DND-41 (cell line): ENCODE data around the gene PTH2.

Experiments used
- ATAC-seq: fragments of 200-7000 bp; cut with Tn5 transposase; 3 replicates; pipeline ENCODE4 v1.9.1; 2021; ENCODE audit warnings: low read depth; ENCODE audit not compliant: insufficient read depth
- DNase-seq: peaks from one replicate; pipeline ENCODE4 v3.0.0-alpha.2; 2020
- H2AFZ ChIP-seq: 2 replicates; pipeline ENCODE4 v1.6.0; 2012; ENCODE audit warnings: low read depth, low read length
- H3K27ac ChIP-seq: 2 replicates; pipeline ENCODE4 v1.5.1; 2012; ENCODE audit warnings: low read length, inconsistent platforms
- H3K27me3 ChIP-seq: fragments of 200-600 bp; sonication (generic); 2 replicates; pipeline ENCODE4 v1.6.0; 2012; ENCODE audit warnings: low read length, mild to moderate bottlenecking, inconsistent platforms; ENCODE audit not compliant: insufficient read depth, poor library complexity
- H3K36me3 ChIP-seq: 2 replicates; pipeline ENCODE4 v1.5.1; 2012; ENCODE audit warnings: low read length, inconsistent platforms; ENCODE audit not compliant: insufficient read depth
- H3K4me1 ChIP-seq: 2 replicates; pipeline ENCODE4 v1.5.1; 2012; ENCODE audit warnings: mild to moderate bottlenecking, low read length; ENCODE audit not compliant: insufficient read depth
- H3K4me2 ChIP-seq: 2 replicates; pipeline ENCODE4 v1.6.0; 2012; ENCODE audit warnings: mild to moderate bottlenecking, moderate library complexity, low read length, inconsistent platforms; ENCODE audit not compliant: insufficient read depth
- H3K4me3 ChIP-seq, 2 experiments: fragments of 200-600 bp in 1 of 2; shearing (Covaris generic) in 1 of 2; 2 replicates each; pipeline ENCODE4 v1.5.1; 2012 to 2016; ENCODE audit warnings: inconsistent platforms in 2 of 2, low read length in 2 of 2, mild to moderate bottlenecking in 2 of 2, low read depth in 1 of 2, moderate library complexity in 1 of 2
- H3K79me2 ChIP-seq: 2 replicates; pipeline ENCODE4 v1.6.0; 2012; ENCODE audit warnings: low read length, inconsistent platforms; ENCODE audit not compliant: insufficient read depth
- H3K9ac ChIP-seq: 2 replicates; pipeline ENCODE4 v1.6.0; 2012; ENCODE audit warnings: low read depth, mild to moderate bottlenecking, inconsistent platforms, low read length, moderate library complexity
- H3K9me3 ChIP-seq: 2 replicates; pipeline ENCODE4 v1.5.1; 2012; ENCODE audit warnings: low read length, moderate library complexity, mild to moderate bottlenecking, inconsistent platforms; ENCODE audit not compliant: insufficient read depth, severe bottlenecking
- H4K20me1 ChIP-seq: 2 replicates; pipeline ENCODE4 v1.6.0; 2012; ENCODE audit warnings: low read length; ENCODE audit not compliant: insufficient read depth
- EZH2 ChIP-seq: IDR thresholded peaks from 3 replicates; pipeline ENCODE4 v1.6.1; 2012; ENCODE audit warnings: borderline replicate concordance, low read depth, mild to moderate bottlenecking, moderate library complexity, low read length, inconsistent platforms; ENCODE audit not compliant: severe bottlenecking
- TF ChIP-seq, protein P1 (sequence below): IDR thresholded peaks from 2 replicates; pipeline ENCODE4 v1.5.1; 2012; ENCODE audit warnings: borderline replicate concordance, low read length, moderate library complexity, mild to moderate bottlenecking; ENCODE audit not compliant: poor library complexity, severe bottlenecking; ENCODE audit errors: extremely low read depth

The PTH2 gene

DNA sequence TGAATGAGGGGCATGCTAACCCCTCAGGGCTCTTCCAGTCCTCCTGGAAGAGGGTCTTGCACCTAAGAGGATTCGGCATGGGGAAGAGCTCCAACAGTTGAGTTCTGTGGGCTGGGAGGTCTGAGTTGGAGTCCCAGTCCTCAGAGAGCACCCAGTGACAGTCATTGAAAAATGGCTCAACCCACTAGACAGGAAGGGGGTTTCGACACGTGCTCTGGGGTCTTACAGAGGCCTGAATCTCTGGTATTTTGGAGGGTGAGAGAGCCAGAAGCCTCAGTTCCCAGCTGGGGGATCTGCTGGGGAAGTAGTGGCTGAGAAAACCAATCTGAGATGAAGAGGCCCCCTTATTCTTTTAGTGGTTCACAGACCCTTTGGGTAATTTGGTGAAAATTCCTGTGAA, 9.0 kb downstream of the PTH2 start:
- H3K4me2 ChIP-seq = no peak overlapping the region
- ATAC-seq (no peak), DNase-seq (no peak)
- TF ChIP-seq, protein P1, sequence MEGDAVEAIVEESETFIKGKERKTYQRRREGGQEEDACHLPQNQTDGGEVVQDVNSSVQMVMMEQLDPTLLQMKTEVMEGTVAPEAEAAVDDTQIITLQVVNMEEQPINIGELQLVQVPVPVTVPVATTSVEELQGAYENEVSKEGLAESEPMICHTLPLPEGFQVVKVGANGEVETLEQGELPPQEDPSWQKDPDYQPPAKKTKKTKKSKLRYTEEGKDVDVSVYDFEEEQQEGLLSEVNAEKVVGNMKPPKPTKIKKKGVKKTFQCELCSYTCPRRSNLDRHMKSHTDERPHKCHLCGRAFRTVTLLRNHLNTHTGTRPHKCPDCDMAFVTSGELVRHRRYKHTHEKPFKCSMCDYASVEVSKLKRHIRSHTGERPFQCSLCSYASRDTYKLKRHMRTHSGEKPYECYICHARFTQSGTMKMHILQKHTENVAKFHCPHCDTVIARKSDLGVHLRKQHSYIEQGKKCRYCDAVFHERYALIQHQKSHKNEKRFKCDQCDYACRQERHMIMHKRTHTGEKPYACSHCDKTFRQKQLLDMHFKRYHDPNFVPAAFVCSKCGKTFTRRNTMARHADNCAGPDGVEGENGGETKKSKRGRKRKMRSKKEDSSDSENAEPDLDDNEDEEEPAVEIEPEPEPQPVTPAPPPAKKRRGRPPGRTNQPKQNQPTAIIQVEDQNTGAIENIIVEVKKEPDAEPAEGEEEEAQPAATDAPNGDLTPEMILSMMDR = no peak
- TF ChIP-seq EZH2 = no peak
- H2AFZ ChIP-seq = no peak overlapping the region
- H3K9me3 ChIP-seq = no peaks in the 10 kb centered on the region
- H3K36me3 ChIP-seq = no peaks in the 10 kb centered on the region
- H3K27ac ChIP-seq = no peak overlapping the region
- H3K27me3 ChIP-seq = peaks cover 10% of the 10 kb centered on the region
- no peaks in the 10 kb centered on the region for H3K79me2 ChIP-seq
- H3K9ac ChIP-seq = no peak overlapping the region
- H3K4me3 ChIP-seq = no peak overlapping the region
- H4K20me1 ChIP-seq = no peaks in the 10 kb centered on the region
- H3K4me1 ChIP-seq = peaks cover 7% of the 10 kb centered on the region

DNA sequence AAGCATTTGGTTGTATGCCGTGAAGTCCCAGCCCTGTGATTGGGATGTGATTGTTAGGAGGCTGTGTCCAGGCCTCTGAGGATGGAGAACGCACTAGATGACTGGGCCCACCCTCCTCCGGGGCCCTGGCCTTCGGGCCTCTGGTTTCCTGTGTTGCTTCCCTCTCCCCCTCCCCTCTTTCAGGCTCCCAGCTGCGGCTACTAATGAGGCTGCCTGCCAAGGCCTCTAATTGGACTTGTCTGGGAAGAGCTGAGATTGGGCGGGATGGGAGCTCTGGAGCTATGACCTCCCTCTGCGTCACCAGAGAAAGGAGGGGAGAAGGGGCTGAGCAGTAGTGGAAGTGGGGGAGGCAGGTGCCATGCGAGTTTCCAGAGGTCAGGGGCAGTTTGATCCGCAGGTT, 9.9 kb downstream of the PTH2 start:
- TF ChIP-seq EZH2 = no peak
- TF ChIP-seq, protein P1 = no peak
- no peak for DNase-seq

DNA sequence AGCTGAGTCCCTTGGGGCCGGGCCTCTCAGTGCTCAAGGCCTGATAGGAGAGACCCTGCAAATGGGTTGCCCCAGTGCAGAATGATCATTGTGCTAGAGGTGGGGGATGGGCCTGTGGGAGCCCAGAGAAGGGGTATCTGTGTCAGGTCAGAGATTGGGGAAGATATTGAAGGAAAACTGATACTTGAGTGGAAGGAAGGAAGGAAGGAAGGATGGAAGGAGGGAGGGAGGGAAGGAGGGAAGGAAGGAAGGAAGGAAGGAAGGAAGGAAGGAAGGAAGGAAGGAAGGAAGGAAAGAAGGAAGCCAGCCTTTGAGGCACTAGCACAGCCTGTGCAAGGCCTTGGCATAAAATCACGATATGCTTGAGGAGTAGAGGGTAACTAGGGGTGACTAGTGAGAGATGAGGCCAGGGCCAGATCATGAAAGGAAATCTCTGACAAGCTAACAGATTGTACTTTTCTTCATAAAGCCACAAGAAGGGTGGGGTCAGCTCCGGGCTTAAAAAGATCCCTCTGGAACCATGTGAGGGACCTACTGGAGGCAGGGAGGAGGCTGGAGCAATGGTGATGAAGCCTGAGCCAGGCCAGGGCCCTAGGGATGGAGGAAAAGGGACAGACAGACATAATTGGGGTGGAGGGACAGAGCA, 11.4 kb downstream of the PTH2 start:
- DNase-seq (no peak), ATAC-seq (no peak)
- no peak overlapping the region for H2AFZ ChIP-seq
- H3K79me2 ChIP-seq = no peaks in the 10 kb centered on the region
- H3K4me1 ChIP-seq = peaks cover 10% of the 10 kb centered on the region
- H3K9ac ChIP-seq = no peak overlapping the region
- no peak overlapping the region for H3K4me2 ChIP-seq
- H4K20me1 ChIP-seq = no peaks in the 10 kb centered on the region
- H3K27ac ChIP-seq = no peak overlapping the region
- no peaks in the 10 kb centered on the region for H3K36me3 ChIP-seq
- no peaks in the 10 kb centered on the region for H3K9me3 ChIP-seq
- H3K4me3 ChIP-seq = no peak overlapping the region
- TF ChIP-seq, protein P1 = no peak
- no peak for TF ChIP-seq EZH2
- no peaks in the 10 kb centered on the region for H3K27me3 ChIP-seq

More for the DNA sequence above, 9.9 kb downstream of the PTH2 start:
- H3K27ac ChIP-seq = no peak overlapping the region
- no peaks in the 10 kb centered on the region for H3K36me3 ChIP-seq
- peaks cover 7% of the 10 kb centered on the region for H3K27me3 ChIP-seq
- no peak for ATAC-seq
- H3K4me1 ChIP-seq = peaks cover 10% of the 10 kb centered on the region
- no peak overlapping the region for H2AFZ ChIP-seq
- H3K9me3 ChIP-seq = no peaks in the 10 kb centered on the region
- no peaks in the 10 kb centered on the region for H3K79me2 ChIP-seq
- H3K4me2 ChIP-seq = no peak overlapping the region
- H3K9ac ChIP-seq = no peak overlapping the region
- no peaks in the 10 kb centered on the region for H4K20me1 ChIP-seq
- no peak overlapping the region for H3K4me3 ChIP-seq
